GM12874 (cell line): Measurements from ENCODE around the gene ATM.

Source experiments
- CTCF ChIP-seq: IDR thresholded peaks from 2 replicates; pipeline ENCODE4 v1.5.1; 2011; ENCODE audit warnings: low read depth, mild to moderate bottlenecking, control low read depth, low read length, moderate library complexity; ENCODE audit not compliant: insufficient read depth

ATM gene

GRCh38 chr11:108233277-108233945 lies 10.5 kb downstream of the ATM start:
- no peak for TF ChIP-seq CTCF

GRCh38 chr11:108235192-108235591 lies 12.3 kb downstream of the ATM start:
- TF ChIP-seq CTCF: no peak

- no peak for TF ChIP-seq CTCF
Measured at GRCh38 chr11:108235633-108236032, 12.8 kb downstream of the ATM start.

GRCh38 chr11:108237058-108237481 lies 14.2 kb downstream of the ATM start:
- no peak for TF ChIP-seq CTCF

- TF ChIP-seq CTCF: no peak
Measured at GRCh38 chr11:108239076-108239475, 16.2 kb downstream of the ATM start.

GRCh38 chr11:108241330-108242037 lies 18.6 kb downstream of the ATM start:
- TF ChIP-seq CTCF: no peak

- no peak for TF ChIP-seq CTCF
Measured at GRCh38 chr11:108242422-108242821, 19.6 kb downstream of the ATM start.
